HepG2 (cell line): Measurements from ENCODE around the gene PFN1. TPM values are rescaled to one million over a fixed set of nuclear protein-coding genes. Genes with fewer than 3 reads are reported as not detected.

ENCODE experiments used
- ATAC-seq: fragments of 200-7000 bp; cut with Tn5 transposase; 3 replicates; pipeline ENCODE4 v1.9.1; 2020; ENCODE audit warnings: mild to moderate bottlenecking, moderate library complexity
- BruUV-seq: library from RNA; stranded (reverse); fragments of 400-500 nt; replicated peaks from 2 replicates; lab custom pipeline; 2021; lab: Mats Ljungman, UMichigan
- CTCF ChIA-PET: fragments of 300-600 bp; formaldehyde crosslinking; extraction: SDS; loops from one replicate; lab custom pipeline; 2021; ENCODE audit warnings: low total read pairs, inconsistent platforms, low intra/inter-chr PET ratio; lab: Yijun Ruan, JAX
- POLR2A ChIA-PET: fragments of 350-600 bp; sonication (Branson Sonifier 250); formaldehyde crosslinking; loops from one replicate; lab custom pipeline; 2020; ENCODE audit warnings: antibody characterized with exemption, inconsistent platforms; lab: Yijun Ruan, JAX
- DNase-seq: peaks from one replicate; pipeline ENCODE4 v3.0.0-alpha.2; 2015; ENCODE audit warnings: low spot score
- FAIRE-seq: peaks from 3 replicates; lab custom pipeline; 2011; peaks lifted over from hg19 to GRCh38; lab: Jason Lieb, UNC
- H2AFZ ChIP-seq: one replicate; pipeline ENCODE4 v1.6.1; 2011; ENCODE audit warnings: low read length, inconsistent platforms
- H3K27ac ChIP-seq: fragments of 300-600 bp; 3 replicates; pipeline ENCODE4 v1.8.0; 2011; ENCODE audit warnings: mixed run types, mild to moderate bottlenecking, mixed read lengths, low read length, inconsistent platforms; ENCODE audit not compliant: insufficient read depth; ENCODE audit errors: extremely low read length
- H3K27me3 ChIP-seq, 2 experiments: fragments of 200-600 bp in 1 of 2; 2 replicates in 1 of 2; 3 replicates in 1 of 2; pipeline versions ENCODE4 v1.6.0 to v1.8.0; 2011; ENCODE audit warnings: low read length in 2 of 2, mild to moderate bottlenecking in 2 of 2, moderate library complexity in 2 of 2, inconsistent platforms in 1 of 2; ENCODE audit not compliant: insufficient read depth in 2 of 2, control insufficient read depth in 1 of 2
- H3K36me3 ChIP-seq, 2 experiments: fragments of 200-600 bp in 1 of 2; replicated peaks in 1 of 2; 2 replicates in 1 of 2; 3 replicates in 1 of 2; pipeline versions ENCODE4 v1.5.1 to v1.8.0; 2011; ENCODE audit warnings: low read length in 2 of 2, inconsistent platforms in 1 of 2; ENCODE audit not compliant: insufficient read depth in 2 of 2, control insufficient read depth in 1 of 2
- H3K4me1 ChIP-seq: 2 replicates; pipeline ENCODE4 v1.5.1; 2012; ENCODE audit warnings: low read length, inconsistent platforms; ENCODE audit not compliant: insufficient read depth
- H3K4me2 ChIP-seq: 2 replicates; pipeline ENCODE4 v1.6.0; 2011; ENCODE audit warnings: low read depth, low read length, inconsistent platforms
- H3K4me3 ChIP-seq, 3 experiments: fragments of 200-600 bp in 1 of 3; sonication (generic), shearing (Covaris generic) in 1 of 3; replicated peaks in 1 of 3; 2 replicates each; pipeline ENCODE4 v1.5.1; 2011 to 2016; ENCODE audit warnings: low read length in 3 of 3, inconsistent platforms in 2 of 3, low read depth in 2 of 3, mild to moderate bottlenecking in 2 of 3, control low read depth in 1 of 3, mixed read lengths in 1 of 3; ENCODE audit not compliant: insufficient read depth in 1 of 3
- H3K79me2 ChIP-seq: one replicate; pipeline ENCODE4 v1.6.1; 2011; ENCODE audit warnings: low read length, inconsistent platforms; ENCODE audit not compliant: insufficient read depth
- H3K9ac ChIP-seq: 2 replicates; pipeline ENCODE4 v1.6.0; 2011; ENCODE audit warnings: mild to moderate bottlenecking, low read depth, low read length, inconsistent platforms; ENCODE audit not compliant: insufficient read depth
- H3K9me3 ChIP-seq: 2 replicates; pipeline ENCODE4 v1.5.1; 2012; ENCODE audit warnings: mild to moderate bottlenecking, low read length
- H4K20me1 ChIP-seq: 2 replicates; pipeline ENCODE4 v1.6.0; 2011; ENCODE audit warnings: inconsistent platforms, mild to moderate bottlenecking, low read length, moderate library complexity; ENCODE audit not compliant: insufficient read depth
- AHR ChIP-seq: IDR thresholded peaks from 2 replicates; pipeline ENCODE4 v1.6.1; 2018; ENCODE audit warnings: missing genetic modification reagents, missing compliant biosample characterization
- BORCS8-MEF2B ChIP-seq: sonication (generic); formaldehyde crosslinking; IDR thresholded peaks from 2 replicates; pipeline ENCODE4 v1.8.0; 2022; ENCODE audit warnings: mild to moderate bottlenecking, missing genetic modification reagents
- ETV6 ChIP-seq: sonication (generic); formaldehyde crosslinking; conservative IDR thresholded peaks from 2 replicates; pipeline ENCODE4 v1.4.0; 2020; ENCODE audit warnings: missing genetic modification reagents
- NFKBIZ ChIP-seq: IDR thresholded peaks from 2 replicates; pipeline ENCODE4 v1.6.1; 2018; ENCODE audit warnings: missing genetic modification reagents, missing compliant biosample characterization
- NFRKB ChIP-seq: fragments of 450-650 bp; IDR thresholded peaks from 2 replicates; pipeline ENCODE4 v1.6.1; 2017
- NRL ChIP-seq: sonication (generic); formaldehyde crosslinking; IDR thresholded peaks from 2 replicates; pipeline ENCODE4 v1.5.0; 2020; ENCODE audit warnings: missing genetic modification reagents, mild to moderate bottlenecking, moderate library complexity, borderline replicate concordance
- RAD51 ChIP-seq: fragments of 450-650 bp; IDR thresholded peaks from 2 replicates; pipeline ENCODE4 v1.6.1; 2016; ENCODE audit warnings: borderline replicate concordance
- RFXANK ChIP-seq: IDR thresholded peaks from 2 replicates; pipeline ENCODE4 v1.6.1; 2016
- SRSF1 ChIP-seq: fragments of 200-400 bp; formaldehyde crosslinking; optimal IDR thresholded peaks from 2 replicates; pipeline ENCODE3; 2017; ENCODE audit warnings: mild to moderate bottlenecking, low read depth, low read length, moderate library complexity
- THYN1 ChIP-seq: sonication (generic); formaldehyde crosslinking; IDR thresholded peaks from 2 replicates; pipeline ENCODE4 v1.8.1; 2023; ENCODE audit warnings: low read depth, mild to moderate bottlenecking, moderate library complexity, missing genetic modification reagents, borderline replicate concordance
- ZNF12 ChIP-seq: sonication (generic); formaldehyde crosslinking; IDR thresholded peaks from 2 replicates; pipeline ENCODE4 v1.5.0; 2020; ENCODE audit warnings: missing genetic modification reagents
- ZNF329 ChIP-seq: sonication (generic); formaldehyde crosslinking; IDR thresholded peaks from 2 replicates; pipeline ENCODE4 v1.9.0; 2021; ENCODE audit warnings: low read depth, mild to moderate bottlenecking, missing genetic modification reagents
- ZNF354B ChIP-seq: sonication (generic); formaldehyde crosslinking; IDR thresholded peaks from 2 replicates; pipeline ENCODE4 v1.8.0; 2022; ENCODE audit warnings: mild to moderate bottlenecking, missing genetic modification reagents
- ZNF558 ChIP-seq: sonication (generic); formaldehyde crosslinking; IDR thresholded peaks from 2 replicates; pipeline ENCODE4 v1.9.0; 2022; ENCODE audit warnings: mild to moderate bottlenecking, missing genetic modification reagents, borderline replicate concordance
- ZNF672 ChIP-seq: sonication (generic); formaldehyde crosslinking; IDR thresholded peaks from 2 replicates; pipeline ENCODE4 v1.8.1; 2022; ENCODE audit warnings: missing genetic modification reagents
- ZNF713 ChIP-seq: sonication (generic); formaldehyde crosslinking; IDR thresholded peaks from 2 replicates; pipeline ENCODE4 v1.4.0; 2020; ENCODE audit warnings: mild to moderate bottlenecking, missing genetic modification reagents
- ZSCAN22 ChIP-seq: sonication (generic); formaldehyde crosslinking; IDR thresholded peaks from 2 replicates; pipeline ENCODE4 v1.4.0; 2020; ENCODE audit warnings: mild to moderate bottlenecking, missing genetic modification reagents
- WGBS: methylation state at CpG from one replicate; pipeline ENCODE4 v1.1.6; 2017; ENCODE audit warnings: low lambda C conversion rate; 5-methylcytosine and 5-hydroxymethylcytosine counted together
- in situ Hi-C: cut with HindIII; loops from 2 replicates; pipeline ENCODE4 v1.10.0; 2017; ENCODE audit warnings: low pct_unique_long_range_greater_than_20kb; ENCODE audit not compliant: extremely low pct_ligation_motif_present
- intact Hi-C: fragments of 100-400 bp; cut with micrococcal nuclease; formaldehyde crosslinking; loops from one replicate; pipeline ENCODE4 v1.10.0; 2022; ENCODE audit not compliant: unreplicated experiment
- polyA plus RNA-seq, 8 experiments: library from polyadenylated mRNA; depleted of rRNA in 3 of 8; stranded (reverse) in 7 of 8; unstranded in 1 of 8; fragments of >200 nt; fragmentation: Illumina TruSeq in 4 of 8; extraction: Trizol in 4 of 8; gene quantifications; 2 replicates each; pipeline versions ENCODE4 v1.2.1 to v1.2.3, GENCODE V29; 2011 to 2016; ENCODE audit warnings: low read depth in 4 of 8, missing spikeins in 1 of 8, mixed read lengths in 1 of 8; ENCODE audit not compliant: insufficient read depth in 1 of 8
- total RNA-seq, 5 experiments: library from RNA; depleted of rRNA; stranded (reverse); fragments of >200 nt; fragmentation: Illumina TruSeq; extraction: Trizol; gene quantifications; 2 replicates each; pipeline ENCODE4 v1.2.3, GENCODE V29; 2016; ENCODE audit warnings: low read depth in 1 of 5
- TF ChIP-seq, protein P1 (sequence below): sonication (generic); formaldehyde crosslinking; conservative IDR thresholded peaks from 2 replicates; pipeline ENCODE4 v1.8.1; 2023; ENCODE audit warnings: missing genetic modification reagents
- TF ChIP-seq, protein P2 (sequence below): sonication (generic); formaldehyde crosslinking; IDR thresholded peaks from 2 replicates; pipeline ENCODE4 v1.8.0; 2022; ENCODE audit warnings: missing genetic modification reagents, mild to moderate bottlenecking, borderline replicate concordance
- TF ChIP-seq, protein P3 (sequence below): sonication (generic); formaldehyde crosslinking; IDR thresholded peaks from 2 replicates; pipeline ENCODE4 v1.5.0; 2020; ENCODE audit warnings: missing genetic modification reagents
- TF ChIP-seq, protein P4 (sequence below): sonication (generic); formaldehyde crosslinking; IDR thresholded peaks from 2 replicates; pipeline ENCODE4 v1.5.0; 2020; ENCODE audit warnings: missing genetic modification reagents

PFN1 gene
- total and polyA plus RNA-seq, 2 of the 13 experiments (the other 11 are each of a cell fraction or from before 2014, with no cell fraction given), result 494 to 613 TPM

DNA sequence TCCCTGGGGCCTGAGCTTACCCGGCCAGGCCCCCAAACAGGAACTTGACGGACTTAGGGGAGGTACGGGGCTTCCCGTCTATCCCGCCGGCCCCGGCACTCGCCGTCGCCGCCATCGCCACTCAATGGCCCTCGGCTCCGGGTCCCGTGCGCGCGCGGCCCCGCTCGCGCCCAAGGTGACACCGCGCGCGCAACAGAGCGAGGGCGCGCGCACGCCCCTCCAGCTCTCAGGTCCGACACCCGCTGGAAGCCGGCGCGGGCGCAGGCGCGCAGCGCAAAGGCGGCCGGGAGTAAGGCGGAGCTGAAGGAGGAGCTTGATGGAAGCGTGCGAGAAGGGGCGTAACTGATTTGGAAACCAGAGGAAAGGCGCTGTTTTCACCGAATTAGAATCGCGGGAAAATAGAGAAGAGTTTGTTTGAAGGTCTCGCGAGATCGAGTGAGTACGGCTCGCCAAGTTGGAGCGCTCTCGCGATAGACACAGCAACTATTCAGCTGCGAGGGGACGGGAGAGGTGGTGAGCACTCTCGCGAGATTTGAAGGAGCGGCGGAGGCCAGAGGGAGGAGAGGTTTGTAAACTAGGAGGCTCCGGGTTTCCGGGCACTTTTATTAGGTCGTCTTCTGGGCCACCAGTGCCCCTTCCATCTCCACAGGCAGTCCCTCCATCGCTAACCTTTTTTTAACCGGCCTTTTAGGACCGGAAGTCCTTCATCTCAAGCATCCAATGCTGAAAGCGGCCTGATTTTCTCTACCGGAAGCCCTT lies 8.4 kb downstream of the PFN1 start, which contains the start of the genes RNF167 and SLC25A11:
TSS of gene RNF167 (plus strand) at position 473 of the 759 bp plus-strand sequence. CDS start 642 bp downstream, outside the sequence.
TSS of gene SLC25A11 (minus strand) at position 251 of the 759 bp plus-strand sequence. CDS start at position 115, 136 bp downstream.
- in situ Hi-C loops, result no loop called here
- no peak for TF ChIP-seq NFRKB
- TF ChIP-seq ZNF354B, result no peak
- no peak for TF ChIP-seq RAD51
- TF ChIP-seq NFKBIZ (CRISPR knock-in tag), result no peak
- no peak for TF ChIP-seq AHR
- TF ChIP-seq, protein P1, sequence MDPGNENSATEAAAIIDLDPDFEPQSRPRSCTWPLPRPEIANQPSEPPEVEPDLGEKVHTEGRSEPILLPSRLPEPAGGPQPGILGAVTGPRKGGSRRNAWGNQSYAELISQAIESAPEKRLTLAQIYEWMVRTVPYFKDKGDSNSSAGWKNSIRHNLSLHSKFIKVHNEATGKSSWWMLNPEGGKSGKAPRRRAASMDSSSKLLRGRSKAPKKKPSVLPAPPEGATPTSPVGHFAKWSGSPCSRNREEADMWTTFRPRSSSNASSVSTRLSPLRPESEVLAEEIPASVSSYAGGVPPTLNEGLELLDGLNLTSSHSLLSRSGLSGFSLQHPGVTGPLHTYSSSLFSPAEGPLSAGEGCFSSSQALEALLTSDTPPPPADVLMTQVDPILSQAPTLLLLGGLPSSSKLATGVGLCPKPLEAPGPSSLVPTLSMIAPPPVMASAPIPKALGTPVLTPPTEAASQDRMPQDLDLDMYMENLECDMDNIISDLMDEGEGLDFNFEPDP (CRISPR knock-in tag), result no peak
- TF ChIP-seq BORCS8-MEF2B, result no peak
- TF ChIP-seq ZSCAN22 (CRISPR knock-in tag), result no peak
- TF ChIP-seq, protein P2, sequence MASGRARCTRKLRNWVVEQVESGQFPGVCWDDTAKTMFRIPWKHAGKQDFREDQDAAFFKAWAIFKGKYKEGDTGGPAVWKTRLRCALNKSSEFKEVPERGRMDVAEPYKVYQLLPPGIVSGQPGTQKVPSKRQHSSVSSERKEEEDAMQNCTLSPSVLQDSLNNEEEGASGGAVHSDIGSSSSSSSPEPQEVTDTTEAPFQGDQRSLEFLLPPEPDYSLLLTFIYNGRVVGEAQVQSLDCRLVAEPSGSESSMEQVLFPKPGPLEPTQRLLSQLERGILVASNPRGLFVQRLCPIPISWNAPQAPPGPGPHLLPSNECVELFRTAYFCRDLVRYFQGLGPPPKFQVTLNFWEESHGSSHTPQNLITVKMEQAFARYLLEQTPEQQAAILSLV (CRISPR knock-in tag), result no peak
- TF ChIP-seq THYN1, result no peak
- TF ChIP-seq ETV6, result no peak
- TF ChIP-seq ZNF672, result no peak
- no peak for TF ChIP-seq SRSF1
- TF ChIP-seq, protein P3, sequence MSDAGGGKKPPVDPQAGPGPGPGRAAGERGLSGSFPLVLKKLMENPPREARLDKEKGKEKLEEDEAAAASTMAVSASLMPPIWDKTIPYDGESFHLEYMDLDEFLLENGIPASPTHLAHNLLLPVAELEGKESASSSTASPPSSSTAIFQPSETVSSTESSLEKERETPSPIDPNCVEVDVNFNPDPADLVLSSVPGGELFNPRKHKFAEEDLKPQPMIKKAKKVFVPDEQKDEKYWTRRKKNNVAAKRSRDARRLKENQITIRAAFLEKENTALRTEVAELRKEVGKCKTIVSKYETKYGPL (CRISPR knock-in tag), result 0 out of 2 replicates have a peak, but pooled peaks have one; percentile 73
- TF ChIP-seq ZNF12 (CRISPR knock-in tag), result no peak
- no peak for TF ChIP-seq ZNF329
- no peak for TF ChIP-seq ZNF558 (CRISPR knock-in tag)
- no peak for TF ChIP-seq NRL (CRISPR knock-in tag)
- TF ChIP-seq, protein P4, sequence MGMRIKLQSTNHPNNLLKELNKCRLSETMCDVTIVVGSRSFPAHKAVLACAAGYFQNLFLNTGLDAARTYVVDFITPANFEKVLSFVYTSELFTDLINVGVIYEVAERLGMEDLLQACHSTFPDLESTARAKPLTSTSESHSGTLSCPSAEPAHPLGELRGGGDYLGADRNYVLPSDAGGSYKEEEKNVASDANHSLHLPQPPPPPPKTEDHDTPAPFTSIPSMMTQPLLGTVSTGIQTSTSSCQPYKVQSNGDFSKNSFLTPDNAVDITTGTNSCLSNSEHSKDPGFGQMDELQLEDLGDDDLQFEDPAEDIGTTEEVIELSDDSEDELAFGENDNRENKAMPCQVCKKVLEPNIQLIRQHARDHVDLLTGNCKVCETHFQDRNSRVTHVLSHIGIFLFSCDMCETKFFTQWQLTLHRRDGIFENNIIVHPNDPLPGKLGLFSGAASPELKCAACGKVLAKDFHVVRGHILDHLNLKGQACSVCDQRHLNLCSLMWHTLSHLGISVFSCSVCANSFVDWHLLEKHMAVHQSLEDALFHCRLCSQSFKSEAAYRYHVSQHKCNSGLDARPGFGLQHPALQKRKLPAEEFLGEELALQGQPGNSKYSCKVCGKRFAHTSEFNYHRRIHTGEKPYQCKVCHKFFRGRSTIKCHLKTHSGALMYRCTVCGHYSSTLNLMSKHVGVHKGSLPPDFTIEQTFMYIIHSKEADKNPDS (CRISPR knock-in tag), result no peak
- TF ChIP-seq ZNF713 (CRISPR knock-in tag), result no peak
- no peak for TF ChIP-seq RFXANK

More for the DNA sequence above, 8.4 kb downstream of the PFN1 start, which contains the start of the genes RNF167 and SLC25A11:
- peak within 1 kb of the TSS; percentile 91 to 97 (median 93) for H3K4me3 ChIP-seq
- ATAC-seq, result peak; percentile 79
- H3K4me1 ChIP-seq, result peaks cover 30% of the 10 kb centered on the region
- H4K20me1 ChIP-seq, result peaks cover 7% of the 10 kb centered on the region; the same call in 1 of the 2 replicates
- DNase-seq, result peak; percentile 100
- peaks cover 45% of the 10 kb centered on the region for H3K79me2 ChIP-seq
- no peaks in the 10 kb centered on the region for H3K9me3 ChIP-seq
- POLR2A ChIA-PET, result interaction anchor here (0.8 to 3.9 kb wide), 29 partner anchors 9 to 403 kb away, joined by 3 to 201 read pairs (median 5); partner anchors contain the start of genes ARRB2, CAMTA2, ENO3 and GLTPD2
- peak; percentile 98 for FAIRE-seq
- peak within 1 kb of the TSS; percentile 95 for H3K9ac ChIP-seq
- H3K36me3 ChIP-seq, result peaks cover 8 to 32% of the 10 kb centered on the region in 2 experiments
- peak within 1 kb of the TSS; percentile 98 for H3K4me2 ChIP-seq
- H3K27me3 ChIP-seq, result no peaks in the 10 kb centered on the region; a peak in 1 of 5 replicates
- peak within 1 kb of the TSS; percentile 96 for H3K27ac ChIP-seq
- H2AFZ ChIP-seq, result no peak within 1 kb of the TSS
- WGBS, result 1% methylated on average over 43 of the region's 72 CpGs
- CTCF ChIA-PET, result no interaction called here
- BruUV-seq, result no TSS peak
- intact Hi-C loops, result no loop called here
